ENCODE measurements around the gene PIK3R6. TPM values are rescaled to one million over a fixed set of nuclear protein-coding genes. Genes with fewer than 3 reads are reported as not detected.

PIK3R6 gene
- total RNA-seq, 3 donors from 2014 or later (not counting 1 experiment from before 2014, with no cell fraction given), result 0.84 to 6.3 (median 1.4) TPM

DNA sequence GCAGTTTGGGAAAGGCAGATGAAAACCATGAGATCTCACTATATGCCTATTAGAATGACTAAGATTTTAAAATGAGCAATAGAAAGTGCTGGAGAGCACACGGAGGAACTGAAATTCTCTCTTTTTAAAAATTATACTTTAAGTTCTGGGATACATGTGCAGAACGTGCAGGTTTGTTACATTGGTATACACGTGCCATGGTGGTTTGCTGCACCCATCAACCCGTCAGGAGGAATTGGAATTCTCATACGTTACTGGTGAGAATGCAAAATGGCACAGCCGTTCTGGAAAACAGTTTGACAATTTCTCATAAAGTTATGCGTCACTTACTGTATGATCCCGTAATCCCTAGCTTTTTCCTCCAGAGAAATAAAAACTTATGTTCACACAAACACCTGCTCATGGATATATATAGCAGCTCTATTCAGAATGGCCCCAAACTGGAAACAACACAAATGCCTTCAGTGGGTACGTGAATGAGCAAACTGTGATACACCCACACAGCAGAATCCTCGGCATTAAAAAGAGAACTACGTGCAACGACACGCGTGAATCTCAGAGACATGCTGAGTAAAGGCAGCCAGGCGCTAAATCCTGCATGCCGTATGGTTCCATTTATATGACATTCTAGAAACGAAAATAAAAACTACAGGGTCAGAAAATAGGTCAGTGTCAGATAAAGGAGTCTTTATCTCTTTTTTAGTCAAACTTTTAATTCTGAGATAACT is 11.8 kb downstream of the PIK3R6 start:
- H3K27ac Mint-ChIP-seq, result no peak overlapping the region
- H3K4me1 Mint-ChIP-seq, result peaks cover 9 to 10% of the 10 kb centered on the region in 2 donors
- Histone ChIP-seq H3K27ac (ENCODE audit: low read length) (no peak overlapping the region), H3K36me3 (ENCODE audit: control insufficient read depth, insufficient read depth, low read length) (no peaks in the 10 kb centered on the region), H3K9me3 (ENCODE audit: control insufficient read depth, insufficient read depth, low read length) (no peaks in the 10 kb centered on the region), H3K27me3 (ENCODE audit: control insufficient read depth, insufficient read depth, low read length) (no peaks in the 10 kb centered on the region), H3K4me3 (ENCODE audit: low read length) (no peak overlapping the region), H3K4me1 (ENCODE audit: control insufficient read depth, insufficient read depth, low read length) (peaks cover 28% of the 10 kb centered on the region)
- H3K36me3 Mint-ChIP-seq, result no peaks in the 10 kb centered on the region
- H3K27me3 Mint-ChIP-seq (ENCODE audit: low read depth in 2 of 2), result no peaks in the 10 kb centered on the region
- no peaks in the 10 kb centered on the region for H3K9me3 Mint-ChIP-seq
- WGBS (ENCODE audit: insufficient coverage), result 81% methylated on average over 17 of the region's 17 CpGs
- no peak for DNase-seq
- ATAC-seq, result no peak
- intact Hi-C loops (cut with micrococcal nuclease), result no loop called here
- TF ChIP-seq, protein P1, sequence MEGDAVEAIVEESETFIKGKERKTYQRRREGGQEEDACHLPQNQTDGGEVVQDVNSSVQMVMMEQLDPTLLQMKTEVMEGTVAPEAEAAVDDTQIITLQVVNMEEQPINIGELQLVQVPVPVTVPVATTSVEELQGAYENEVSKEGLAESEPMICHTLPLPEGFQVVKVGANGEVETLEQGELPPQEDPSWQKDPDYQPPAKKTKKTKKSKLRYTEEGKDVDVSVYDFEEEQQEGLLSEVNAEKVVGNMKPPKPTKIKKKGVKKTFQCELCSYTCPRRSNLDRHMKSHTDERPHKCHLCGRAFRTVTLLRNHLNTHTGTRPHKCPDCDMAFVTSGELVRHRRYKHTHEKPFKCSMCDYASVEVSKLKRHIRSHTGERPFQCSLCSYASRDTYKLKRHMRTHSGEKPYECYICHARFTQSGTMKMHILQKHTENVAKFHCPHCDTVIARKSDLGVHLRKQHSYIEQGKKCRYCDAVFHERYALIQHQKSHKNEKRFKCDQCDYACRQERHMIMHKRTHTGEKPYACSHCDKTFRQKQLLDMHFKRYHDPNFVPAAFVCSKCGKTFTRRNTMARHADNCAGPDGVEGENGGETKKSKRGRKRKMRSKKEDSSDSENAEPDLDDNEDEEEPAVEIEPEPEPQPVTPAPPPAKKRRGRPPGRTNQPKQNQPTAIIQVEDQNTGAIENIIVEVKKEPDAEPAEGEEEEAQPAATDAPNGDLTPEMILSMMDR (IDR thresholded peaks at IDR 0.05), result no peak
- no peak overlapping the region for H3K4me3 Mint-ChIP-seq

DNA sequence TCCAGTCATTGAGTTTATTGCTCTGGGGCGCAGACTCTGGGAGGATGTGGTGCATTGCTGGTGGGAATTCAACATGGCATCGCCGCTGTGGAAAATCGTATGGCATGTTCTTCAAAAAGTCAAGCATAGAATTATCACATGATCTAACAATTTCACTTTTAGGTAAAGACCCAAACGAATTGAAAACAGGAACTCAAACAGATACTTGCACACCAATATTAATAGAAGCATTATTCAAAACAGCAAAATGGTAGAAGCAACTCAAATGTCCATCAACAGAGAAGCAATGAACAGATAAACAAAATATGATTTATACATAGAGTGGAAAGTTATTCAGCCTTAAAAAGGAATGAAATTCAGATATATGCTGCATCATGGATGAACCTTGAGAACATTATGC is 15.9 kb downstream of the PIK3R6 start:
- ATAC-seq (no peak), DNase-seq (no peak)
- 98% methylated on average over 5 of the region's 5 CpGs for WGBS (ENCODE audit: insufficient coverage)
- TF ChIP-seq, protein P1 (IDR thresholded peaks at IDR 0.05), result no peak
- H3K36me3 ChIP-seq (ENCODE audit: control insufficient read depth, insufficient read depth, low read length), result no peaks in the 10 kb centered on the region
- Mint-ChIP-seq H3K4me1 (no peaks in the 10 kb centered on the region), H3K4me3 (no peak overlapping the region), H3K9me3 (no peaks in the 10 kb centered on the region), H3K27me3 (ENCODE audit: low read depth in 2 of 2) (no peaks in the 10 kb centered on the region), H3K36me3 (no peaks in the 10 kb centered on the region), H3K27ac (no peak overlapping the region)
- intact Hi-C loops (cut with micrococcal nuclease), result no loop called here
- no peak overlapping the region for H3K4me3 ChIP-seq (ENCODE audit: low read length)
- no peak overlapping the region for H3K27ac ChIP-seq (ENCODE audit: low read length)
- no peaks in the 10 kb centered on the region for H3K9me3 ChIP-seq (ENCODE audit: control insufficient read depth, insufficient read depth, low read length)
- H3K27me3 ChIP-seq (ENCODE audit: control insufficient read depth, insufficient read depth, low read length), result no peaks in the 10 kb centered on the region
- H3K4me1 ChIP-seq (ENCODE audit: control insufficient read depth, insufficient read depth, low read length), result no peaks in the 10 kb centered on the region

DNA sequence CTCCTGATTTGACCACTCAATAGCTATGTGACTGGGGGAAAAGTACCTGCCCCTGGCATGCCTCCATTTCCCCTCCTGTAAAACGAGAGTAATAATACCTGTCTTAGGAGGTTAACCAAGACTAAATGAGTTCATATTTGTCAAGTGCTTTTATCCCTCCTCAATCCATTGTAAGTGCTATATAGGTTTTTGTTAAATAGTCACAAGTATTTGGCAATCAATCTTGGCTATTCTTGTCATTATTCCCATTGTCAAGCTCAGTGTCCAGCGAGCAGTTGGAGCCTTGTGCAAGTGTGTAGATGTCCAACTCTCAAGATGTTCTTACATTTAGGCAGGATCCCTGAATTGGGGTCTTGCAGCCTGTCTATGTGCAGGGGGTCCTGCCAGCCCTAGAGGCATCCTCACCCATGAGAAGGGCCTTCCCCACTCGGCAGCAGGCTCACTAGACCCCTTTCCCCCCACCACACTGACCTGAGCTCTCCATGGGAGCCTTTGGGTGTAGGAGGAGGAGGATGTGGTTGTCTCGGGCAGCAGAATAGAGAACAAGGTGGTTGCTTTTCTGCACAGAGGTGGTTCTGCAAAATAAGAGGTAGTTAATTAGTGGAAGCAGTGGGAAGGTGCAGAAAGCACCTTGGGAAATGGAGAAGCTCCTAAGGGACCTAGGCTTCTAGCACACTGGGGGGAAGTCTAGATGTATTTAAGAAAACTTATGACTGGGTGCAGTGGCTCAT is 18.0 kb downstream of the PIK3R6 start:
- DNase-seq (no peak), ATAC-seq (no peak)
- intact Hi-C loops (cut with micrococcal nuclease), result no loop called here
- TF ChIP-seq, protein P1 (IDR thresholded peaks at IDR 0.05), result no peak
- Histone ChIP-seq H3K4me1 (ENCODE audit: control insufficient read depth, insufficient read depth, low read length) (no peaks in the 10 kb centered on the region), H3K27ac (ENCODE audit: low read length) (no peak overlapping the region), H3K36me3 (ENCODE audit: control insufficient read depth, insufficient read depth, low read length) (no peaks in the 10 kb centered on the region), H3K27me3 (ENCODE audit: control insufficient read depth, insufficient read depth, low read length) (no peaks in the 10 kb centered on the region), H3K4me3 (ENCODE audit: low read length) (no peak overlapping the region), H3K9me3 (ENCODE audit: control insufficient read depth, insufficient read depth, low read length) (no peaks in the 10 kb centered on the region)
- H3K4me3 Mint-ChIP-seq, result no peak overlapping the region
- no peaks in the 10 kb centered on the region for H3K27me3 Mint-ChIP-seq (ENCODE audit: low read depth in 2 of 2)
- H3K9me3 Mint-ChIP-seq, result no peaks in the 10 kb centered on the region
- no peak overlapping the region for H3K27ac Mint-ChIP-seq
- WGBS (ENCODE audit: insufficient coverage), result 81% methylated on average over 3 of the region's 4 CpGs
- no peaks in the 10 kb centered on the region for H3K4me1 Mint-ChIP-seq
- no peaks in the 10 kb centered on the region for H3K36me3 Mint-ChIP-seq

Measured in natural killer cell (primary cell).